Ectodermal cell (in vitro differentiated cells): ENCODE results near the gene TXNRD3.

Source experiments
- H3K27ac ChIP-seq: 2 replicates; pipeline ENCODE4 v1.7.0; 2013; ENCODE audit warnings: mild to moderate bottlenecking, low read depth, low read length; ENCODE audit not compliant: insufficient read depth, poor library complexity, severe bottlenecking
- H3K27me3 ChIP-seq: 2 replicates; pipeline ENCODE4 v1.7.0; 2013; ENCODE audit warnings: mild to moderate bottlenecking, low read length; ENCODE audit not compliant: insufficient read depth, control insufficient read depth, poor library complexity, severe bottlenecking
- H3K36me3 ChIP-seq: one replicate; pipeline ENCODE4 v1.7.0; 2013; ENCODE audit warnings: low read length; ENCODE audit not compliant: control insufficient read depth, insufficient read depth
- H3K4me1 ChIP-seq: one replicate; pipeline ENCODE4 v1.7.0; 2013; ENCODE audit warnings: low read length; ENCODE audit not compliant: control insufficient read depth, insufficient read depth
- H3K4me3 ChIP-seq: 2 replicates; pipeline ENCODE4 v1.7.0; 2013; ENCODE audit warnings: low read depth, low read length, control low read depth; ENCODE audit not compliant: insufficient read depth
- H3K9me3 ChIP-seq: 2 replicates; pipeline ENCODE4 v1.7.0; 2013; ENCODE audit warnings: mild to moderate bottlenecking, low read length, moderate library complexity; ENCODE audit not compliant: control insufficient read depth
- WGBS, 2 experiments: methylation state at CpG; one replicate each; pipeline ENCODE4 v1.1.7; 2013; ENCODE audit warnings: missing lambda C conversion rate in 2 of 2; 5-methylcytosine and 5-hydroxymethylcytosine counted together

TXNRD3 gene

GRCh38 chr3:126684218-126684751 is 29.4 kb upstream of the TXNRD3 start:
- WGBS, 2 experiments = 76 to 84% methylated on average over 7 of the region's 7 CpGs
- Histone ChIP-seq H3K27me3 (peaks cover 15% of the 10 kb centered on the region), H3K9me3 (no peaks in the 10 kb centered on the region), H3K27ac (no peak overlapping the region), H3K4me1 (peaks cover 6% of the 10 kb centered on the region), H3K36me3 (no peaks in the 10 kb centered on the region), H3K4me3 (no peak overlapping the region)

- H3K27me3 ChIP-seq = peaks cover 27% of the 10 kb centered on the region
- H3K27ac ChIP-seq = no peak overlapping the region
- H3K36me3 ChIP-seq = no peaks in the 10 kb centered on the region
- no peak overlapping the region for H3K4me3 ChIP-seq
- peaks cover 6% of the 10 kb centered on the region for H3K4me1 ChIP-seq
- H3K9me3 ChIP-seq = no peaks in the 10 kb centered on the region
- 94 to 99% methylated on average over 4 of the region's 5 CpGs for WGBS, 2 experiments
These were observed 28.1 kb upstream of the TXNRD3 start for GRCh38 chr3:126683069-126683468.

GRCh38 chr3:126682009-126682408 is 27.1 kb upstream of the TXNRD3 start:
- Histone ChIP-seq H3K4me1 (peaks cover 6% of the 10 kb centered on the region), H3K27me3 (peaks cover 32% of the 10 kb centered on the region), H3K27ac (no peak overlapping the region), H3K4me3 (no peak overlapping the region), H3K36me3 (no peaks in the 10 kb centered on the region), H3K9me3 (no peaks in the 10 kb centered on the region)
- 90 to 97% methylated on average over 2 of the region's 2 CpGs for WGBS, 2 experiments

- Histone ChIP-seq H3K36me3 (no peaks in the 10 kb centered on the region), H3K4me1 (peaks cover 6% of the 10 kb centered on the region), H3K4me3 (no peak overlapping the region), H3K27ac (no peak overlapping the region), H3K9me3 (no peaks in the 10 kb centered on the region), H3K27me3 (peaks cover 32% of the 10 kb centered on the region)
- 82 to 83% methylated on average over 4 of the region's 4 CpGs for WGBS, 2 experiments
These were observed 25.7 kb upstream of the TXNRD3 start for GRCh38 chr3:126680667-126681055.

GRCh38 chr3:126679831-126680666 is 25.1 kb upstream of the TXNRD3 start:
- Histone ChIP-seq H3K9me3 (no peaks in the 10 kb centered on the region), H3K4me1 (peaks cover 6% of the 10 kb centered on the region), H3K27me3 (peaks cover 32% of the 10 kb centered on the region), H3K27ac (no peak overlapping the region), H3K4me3 (no peak overlapping the region), H3K36me3 (no peaks in the 10 kb centered on the region)
- 72 to 76% methylated on average over 11 of the region's 11 CpGs for WGBS, 2 experiments

- Histone ChIP-seq H3K27me3 (peaks cover 32% of the 10 kb centered on the region), H3K9me3 (no peaks in the 10 kb centered on the region), H3K27ac (no peak overlapping the region), H3K36me3 (no peaks in the 10 kb centered on the region), H3K4me1 (peaks cover 6% of the 10 kb centered on the region), H3K4me3 (no peak overlapping the region)
- 3 to 5% methylated on average over 20 of the region's 20 CpGs for WGBS, 2 experiments
These were observed 24.4 kb upstream of the TXNRD3 start for GRCh38 chr3:126679318-126679751.

- peaks cover 32% of the 10 kb centered on the region for H3K27me3 ChIP-seq
- WGBS, 2 experiments = 59 to 60% methylated on average over 30 of the region's 30 CpGs
- H3K27ac ChIP-seq = no peak overlapping the region
- H3K9me3 ChIP-seq = peaks cover under 1% of the 10 kb centered on the region
- H3K36me3 ChIP-seq = no peaks in the 10 kb centered on the region
- H3K4me1 ChIP-seq = peaks cover 6% of the 10 kb centered on the region
- no peak overlapping the region for H3K4me3 ChIP-seq
These were observed 23.9 kb upstream of the TXNRD3 start for GRCh38 chr3:126678693-126679317.

GRCh38 chr3:126677862-126678503 is 23.1 kb upstream of the TXNRD3 start:
- Histone ChIP-seq H3K9me3 (peaks cover 2% of the 10 kb centered on the region), H3K4me3 (no peak overlapping the region), H3K4me1 (peaks cover 6% of the 10 kb centered on the region), H3K27me3 (peaks cover 32% of the 10 kb centered on the region), H3K27ac (no peak overlapping the region), H3K36me3 (no peaks in the 10 kb centered on the region)
- WGBS, 2 experiments = 92 to 95% methylated on average over 13 of the region's 13 CpGs

- Histone ChIP-seq H3K27me3 (peaks cover 32% of the 10 kb centered on the region), H3K4me1 (peaks cover 6% of the 10 kb centered on the region)
These were observed 22.2 kb upstream of the TXNRD3 start for GRCh38 chr3:126676919-126677705.

More at GRCh38 chr3:126676919-126677705, 22.2 kb upstream of the TXNRD3 start:
- peaks cover 2% of the 10 kb centered on the region for H3K9me3 ChIP-seq
- no peak overlapping the region for H3K4me3 ChIP-seq
- H3K27ac ChIP-seq = no peak overlapping the region
- 86 to 91% methylated on average over 7 of the region's 7 CpGs for WGBS, 2 experiments
- H3K36me3 ChIP-seq = no peaks in the 10 kb centered on the region
